Prostate gland (tissue), 2 donors: ENCODE results near the gene AGBL4.

Experiments used
- POLR2A ChIP-seq: fragments of 450-650 bp; IDR thresholded peaks from one replicate; pipeline ENCODE4 v1.6.1; 2016; ENCODE audit warnings: antibody characterized with exemption, mild to moderate bottlenecking
- POLR2AphosphoS5 ChIP-seq: sonication (generic); formaldehyde crosslinking; IDR thresholded peaks from one replicate; pipeline ENCODE4 v1.6.1; 2017; ENCODE audit warnings: antibody characterized with exemption
- TF ChIP-seq, protein P1 (sequence below), 4 experiments: fragments of 200-600 bp in 2 of 4; fragments of 450-650 bp in 2 of 4; sonication (generic) in 2 of 4; IDR thresholded peaks; 1 replicate in 3 of 4; 2 replicates in 1 of 4; pipeline ENCODE4 v1.5.1; 2016 to 2019; ENCODE audit warnings: antibody characterized with exemption in 4 of 4, mild to moderate bottlenecking in 2 of 4, moderate library complexity in 2 of 4

GRCh38 chr1:48591181-48591580 is 1432.6 kb downstream of the AGBL4 start:
- TF ChIP-seq, protein P1, sequence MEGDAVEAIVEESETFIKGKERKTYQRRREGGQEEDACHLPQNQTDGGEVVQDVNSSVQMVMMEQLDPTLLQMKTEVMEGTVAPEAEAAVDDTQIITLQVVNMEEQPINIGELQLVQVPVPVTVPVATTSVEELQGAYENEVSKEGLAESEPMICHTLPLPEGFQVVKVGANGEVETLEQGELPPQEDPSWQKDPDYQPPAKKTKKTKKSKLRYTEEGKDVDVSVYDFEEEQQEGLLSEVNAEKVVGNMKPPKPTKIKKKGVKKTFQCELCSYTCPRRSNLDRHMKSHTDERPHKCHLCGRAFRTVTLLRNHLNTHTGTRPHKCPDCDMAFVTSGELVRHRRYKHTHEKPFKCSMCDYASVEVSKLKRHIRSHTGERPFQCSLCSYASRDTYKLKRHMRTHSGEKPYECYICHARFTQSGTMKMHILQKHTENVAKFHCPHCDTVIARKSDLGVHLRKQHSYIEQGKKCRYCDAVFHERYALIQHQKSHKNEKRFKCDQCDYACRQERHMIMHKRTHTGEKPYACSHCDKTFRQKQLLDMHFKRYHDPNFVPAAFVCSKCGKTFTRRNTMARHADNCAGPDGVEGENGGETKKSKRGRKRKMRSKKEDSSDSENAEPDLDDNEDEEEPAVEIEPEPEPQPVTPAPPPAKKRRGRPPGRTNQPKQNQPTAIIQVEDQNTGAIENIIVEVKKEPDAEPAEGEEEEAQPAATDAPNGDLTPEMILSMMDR (IDR thresholded peaks at IDR 0.05): no peak
- TF ChIP-seq POLR2A: no peak
- no peak for TF ChIP-seq POLR2AphosphoS5
